Muscle of leg (tissue), 16 donors: Measurements from ENCODE around the gene ZXDC. TPM values are rescaled to one million over a fixed set of nuclear protein-coding genes. Genes with fewer than 3 reads are reported as not detected.

ENCODE experiments used
- DNase-seq: peaks from one replicate; pipeline ENCODE4 v3.0.0; 2013
- H3K27ac ChIP-seq: one replicate; pipeline ENCODE4 v1.5.1; 2013; ENCODE audit warnings: mild to moderate bottlenecking, low read length, control low read depth
- H3K27me3 ChIP-seq: one replicate; pipeline ENCODE4 v1.6.1; 2013; ENCODE audit warnings: low read length; ENCODE audit not compliant: control insufficient read depth, insufficient read depth
- H3K36me3 ChIP-seq: one replicate; pipeline ENCODE4 v1.6.1; 2013; ENCODE audit warnings: low read length; ENCODE audit not compliant: control insufficient read depth, insufficient read depth
- H3K4me1 ChIP-seq: one replicate; pipeline ENCODE4 v1.6.1; 2013; ENCODE audit warnings: low read length; ENCODE audit not compliant: control insufficient read depth, insufficient read depth
- H3K4me3 ChIP-seq: one replicate; pipeline ENCODE4 v1.5.1; 2013; ENCODE audit warnings: low read length, control low read depth
- H3K9me3 ChIP-seq: replicated peaks from 2 replicates; pipeline ENCODE4 v1.6.1; 2013; ENCODE audit warnings: low read depth, low read length; ENCODE audit not compliant: control insufficient read depth
- WGBS: methylation state at CpG from one replicate; pipeline ENCODE4 v1.1.5; 2013; ENCODE audit warnings: missing lambda C conversion rate; ENCODE audit not compliant: insufficient coverage; 5-methylcytosine and 5-hydroxymethylcytosine counted together
- long read RNA-seq, 11 donors: transcript quantifications; one replicate each; lab custom pipeline, GENCODE V29; 2026
- polyA plus RNA-seq, 8 donors: library from polyadenylated mRNA; unstranded; fragments of 120-200 nt; gene quantifications; one replicate each; pipeline versions ENCODE4 v1.2.1 to v1.2.3, GENCODE V29; 2013; ENCODE audit warnings: inconsistent platforms in 1 of 8, low replicate concordance in 1 of 8; ENCODE audit not compliant: insufficient read length in 8 of 8, insufficient read depth in 1 of 8
- total RNA-seq: library from RNA; stranded (reverse); fragments of 120-200 nt; gene quantifications from one replicate; pipeline ENCODE4 v1.2.4, GENCODE V29; 2013

The ZXDC gene
- 18.4 TPM for total RNA-seq
- 10 to 100 TPM; 19.5 to 27.4 (median 22.7) TPM for polyA plus RNA-seq
- long read RNA-seq, donor 1, partial matches to known transcripts = 0 of 4 reads
- long read RNA-seq, donor 1, other reads (novel, unspliced or antisense) = 0 of 4 reads
- long read RNA-seq, donor 2, partial matches to known transcripts = 0 of 1 reads
- long read RNA-seq, donor 2, other reads (novel, unspliced or antisense) = 0 of 1 reads
- long read RNA-seq, donor 3, transcript ZXDC-201 (6 exons, 2,579 nt) = major isoform, 6 of 7 reads
- long read RNA-seq, donor 3, partial matches to known transcripts = 0 of 7 reads
- long read RNA-seq, donor 3, other reads (novel, unspliced or antisense) = 0 of 7 reads
- long read RNA-seq, donor 4, partial matches to known transcripts = 0 of 4 reads
- long read RNA-seq, donor 4, other reads (novel, unspliced or antisense) = 0 of 4 reads
- long read RNA-seq, donor 5, transcript ZXDC-201 (6 exons, 2,579 nt) = major isoform, 5 of 9 reads
- long read RNA-seq, donor 5, partial matches to known transcripts = 0 of 9 reads
- long read RNA-seq, donor 5, other reads (novel, unspliced or antisense) = 0 of 9 reads
- long read RNA-seq, donor 6, full-length matches to known transcripts = 10 of 10 reads
- long read RNA-seq, donor 6, partial matches to known transcripts = 0 of 10 reads
- long read RNA-seq, donor 6, other reads (novel, unspliced or antisense) = 0 of 10 reads
- long read RNA-seq, donor 7, transcript ZXDC-201 (6 exons, 2,579 nt) = major isoform, 7 of 9 reads
- long read RNA-seq, donor 7, partial matches to known transcripts = 0 of 9 reads
- long read RNA-seq, donor 7, other reads (novel, unspliced or antisense) = 0 of 9 reads
- long read RNA-seq, donor 8, full-length matches to known transcripts = 3 of 3 reads
- long read RNA-seq, donor 8, partial matches to known transcripts = 0 of 3 reads
- long read RNA-seq, donor 8, other reads (novel, unspliced or antisense) = 0 of 3 reads
- long read RNA-seq, donor 9, full-length matches to known transcripts = 4 of 4 reads
- long read RNA-seq, donor 9, partial matches to known transcripts = 0 of 4 reads
- long read RNA-seq, donor 9, other reads (novel, unspliced or antisense) = 0 of 4 reads
- long read RNA-seq, donor 10, transcript ZXDC-201 (6 exons, 2,579 nt) = major isoform, 11 of 17 reads
- long read RNA-seq, donor 10, partial matches to known transcripts = 5 of 17 reads
- long read RNA-seq, donor 10, other reads (novel, unspliced or antisense) = 0 of 17 reads
- long read RNA-seq, donor 11, full-length matches to known transcripts = 6 of 15 reads
- long read RNA-seq, donor 11, partial matches to known transcripts = 9 of 15 reads
- long read RNA-seq, donor 11, other reads (novel, unspliced or antisense) = 0 of 15 reads

DNA sequence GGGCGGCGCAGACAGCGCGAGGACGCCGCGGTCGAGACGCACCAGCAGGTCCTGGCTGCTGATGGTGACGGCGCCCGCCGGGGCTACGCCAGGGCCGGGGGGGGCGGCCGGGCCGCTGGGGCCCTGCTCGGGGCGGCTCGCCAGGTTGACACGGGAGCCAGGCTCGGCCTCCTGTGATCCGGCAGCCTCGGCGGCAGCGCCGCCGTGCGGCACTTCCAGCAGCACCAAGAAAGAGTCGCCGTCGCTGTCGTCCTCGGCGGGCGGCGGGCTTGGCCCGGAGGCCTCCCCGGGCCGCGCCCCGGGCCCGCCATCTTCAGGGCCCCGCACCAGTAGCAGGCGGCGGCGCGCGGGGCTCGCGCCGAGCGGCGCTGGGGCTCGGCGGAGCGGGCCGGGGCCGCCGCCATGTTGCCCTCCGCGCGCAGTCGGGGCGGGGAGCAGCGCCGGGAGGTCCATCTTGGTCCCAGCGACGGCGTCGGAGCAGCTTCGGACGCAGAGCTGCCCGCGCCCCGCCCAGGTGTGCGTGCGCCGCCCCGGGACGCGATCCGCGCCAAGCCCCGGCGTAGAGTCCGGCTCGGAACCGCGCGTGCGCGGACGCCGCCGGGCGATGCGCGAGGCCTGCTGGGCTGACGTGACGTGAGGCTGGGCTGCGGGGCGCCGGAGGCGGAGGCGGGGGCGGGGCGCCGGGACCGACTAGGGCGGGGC, at the start of gene ZXDC:
Gene ZXDC (minus strand): TSS at position 479 of the 702 bp plus-strand sequence. CDS start 26 bp downstream, at position 453.
- no peaks in the 10 kb centered on the region for H3K27me3 ChIP-seq
- peak; percentile 98 for DNase-seq
- WGBS = under 1% methylated on average over 110 of the region's 112 CpGs
- H3K9me3 ChIP-seq = no peaks in the 10 kb centered on the region
- peaks cover 18% of the 10 kb centered on the region for H3K36me3 ChIP-seq
- peak within 1 kb of the TSS; percentile 88 for H3K27ac ChIP-seq
- H3K4me1 ChIP-seq = peaks cover 51% of the 10 kb centered on the region
- peak within 1 kb of the TSS; percentile 78 for H3K4me3 ChIP-seq

DNA sequence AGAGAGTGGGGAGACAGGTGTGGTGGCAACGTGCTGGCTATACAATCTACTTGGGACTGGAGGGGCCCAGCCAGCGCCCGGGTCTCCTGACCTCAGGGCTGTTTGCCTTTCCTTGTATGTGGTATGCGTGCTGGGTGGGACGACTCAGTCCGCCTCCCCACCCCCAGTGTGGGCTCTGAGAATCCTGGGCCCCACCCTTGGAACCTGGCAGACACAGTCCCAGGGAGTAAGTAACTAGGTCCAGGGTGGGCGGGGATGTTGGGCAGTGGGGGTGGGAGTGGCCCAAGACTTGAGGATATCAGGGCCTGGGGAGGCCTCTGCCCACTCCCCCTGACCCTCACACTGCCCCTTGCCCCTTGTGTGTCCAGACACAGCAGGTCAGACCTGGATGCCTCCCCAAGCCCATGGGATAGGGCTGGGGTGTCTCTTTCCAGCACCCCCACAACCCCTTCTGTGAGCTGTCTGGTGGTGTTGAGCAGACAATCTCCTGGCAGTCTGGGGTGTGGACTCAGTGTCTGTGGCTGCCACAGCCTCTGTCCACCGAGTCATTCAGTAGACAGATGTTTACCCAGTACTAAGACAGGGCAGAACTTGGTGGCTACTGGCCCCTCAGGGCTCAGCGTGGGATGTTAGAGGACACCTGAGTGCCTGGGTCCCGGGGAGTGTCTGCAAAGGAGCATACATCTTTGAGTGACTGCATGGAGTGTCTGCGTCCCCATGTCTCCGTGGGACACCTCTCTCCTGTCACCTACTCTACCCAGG, 49.6 kb upstream of the ZXDC start:
- Histone ChIP-seq H3K9me3 (no peaks in the 10 kb centered on the region), H3K27me3 (peaks cover 31% of the 10 kb centered on the region), H3K4me1 (peaks cover 13% of the 10 kb centered on the region), H3K36me3 (no peaks in the 10 kb centered on the region), H3K4me3 (no peak overlapping the region), H3K27ac (no peak overlapping the region)
- WGBS = 64% methylated on average over 2 of the region's 12 CpGs
- no peak for DNase-seq

DNA sequence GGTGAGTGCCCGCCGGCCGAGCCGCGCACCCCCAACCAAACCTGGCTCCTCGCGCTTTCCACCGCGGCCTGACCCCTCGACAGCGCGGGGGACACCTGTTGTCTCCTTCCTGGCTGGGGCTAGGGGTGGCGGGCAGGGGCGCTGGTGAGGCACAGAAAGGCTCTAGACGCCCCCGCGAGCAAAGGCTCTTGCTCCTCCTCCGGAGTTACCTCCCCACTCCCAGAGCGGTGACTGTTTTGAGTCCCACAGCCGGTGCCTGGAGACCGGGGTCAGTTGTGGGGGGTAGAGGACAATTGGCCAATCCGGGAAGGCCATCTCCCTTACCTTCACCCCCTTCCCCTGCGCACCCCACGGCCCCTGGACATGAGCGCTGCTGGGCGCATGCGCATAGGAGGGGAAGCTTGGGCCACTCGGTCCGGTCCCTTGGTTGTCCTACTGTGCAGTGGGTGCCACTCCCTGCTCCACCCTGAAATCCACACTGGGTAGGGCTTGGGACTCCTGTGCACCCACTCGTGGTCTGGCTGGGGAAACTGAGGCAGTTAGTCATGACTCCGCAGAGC, 48.8 kb upstream of the ZXDC start:
- H3K27me3 ChIP-seq = peaks cover 33% of the 10 kb centered on the region
- WGBS = 1% methylated on average over 13 of the region's 31 CpGs
- H3K27ac ChIP-seq = no peak overlapping the region

GRCh38 chr3:126523745-126524428, 48.2 kb upstream of the ZXDC start, which contains the start of gene CHST13:
Gene CHST13 (plus strand): TSS chr3:126524155. CDS start chr3:126524333, 178 bp downstream.
- Histone ChIP-seq H3K4me1 (peaks cover 11% of the 10 kb centered on the region), H3K27me3 (peaks cover 33% of the 10 kb centered on the region), H3K4me3 (peak within 1 kb of the TSS; percentile 33), H3K27ac (no peak within 1 kb of the TSS), H3K36me3 (no peaks in the 10 kb centered on the region), H3K9me3 (no peaks in the 10 kb centered on the region)
- DNase-seq = peak; percentile 67
- WGBS = 5% methylated on average over 56 of the region's 56 CpGs

More for the DNA sequence above, 48.8 kb upstream of the ZXDC start:
- Histone ChIP-seq H3K4me3 (peak overlapping the region; percentile 33), H3K4me1 (peaks cover 11% of the 10 kb centered on the region), H3K36me3 (no peaks in the 10 kb centered on the region), H3K9me3 (no peaks in the 10 kb centered on the region)
- no peak for DNase-seq

DNA sequence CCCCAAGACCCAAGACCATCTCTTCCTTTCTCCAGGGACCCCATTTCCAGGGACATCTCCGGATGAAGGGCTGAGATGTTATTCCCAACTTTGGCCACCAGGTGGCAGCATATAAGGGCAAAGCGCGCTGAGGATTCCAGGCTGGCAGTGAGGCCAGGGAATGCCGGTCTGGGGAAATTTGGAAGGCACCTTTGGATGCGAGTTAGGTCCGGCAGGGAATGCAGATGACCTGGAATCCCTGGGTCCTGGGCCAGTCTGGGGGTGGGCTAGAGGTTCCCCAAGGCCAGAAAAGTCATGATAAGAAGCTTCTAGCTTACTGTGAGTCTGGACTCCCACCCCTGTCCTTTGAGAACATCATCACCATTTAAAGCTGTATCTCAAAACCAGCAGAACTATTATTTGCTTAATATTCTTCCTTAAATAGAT, 46.7 kb upstream of the ZXDC start:
- peak; percentile 65 for DNase-seq
- Histone ChIP-seq H3K27ac (no peak overlapping the region), H3K4me1 (peaks cover 11% of the 10 kb centered on the region), H3K4me3 (no peak overlapping the region), H3K9me3 (no peaks in the 10 kb centered on the region), H3K36me3 (no peaks in the 10 kb centered on the region), H3K27me3 (peaks cover 32% of the 10 kb centered on the region)
- 0% methylated on average over 6 of the region's 6 CpGs for WGBS

- Histone ChIP-seq H3K9me3 (no peaks in the 10 kb centered on the region), H3K4me1 (peaks cover 11% of the 10 kb centered on the region), H3K27me3 (peaks cover 32% of the 10 kb centered on the region), H3K4me3 (no peak overlapping the region), H3K36me3 (no peaks in the 10 kb centered on the region), H3K27ac (no peak overlapping the region)
- 66% methylated on average over 11 of the region's 11 CpGs for WGBS
- no peak for DNase-seq
Observed at GRCh38 chr3:126521122-126521891, 45.6 kb upstream of the ZXDC start.

DNA sequence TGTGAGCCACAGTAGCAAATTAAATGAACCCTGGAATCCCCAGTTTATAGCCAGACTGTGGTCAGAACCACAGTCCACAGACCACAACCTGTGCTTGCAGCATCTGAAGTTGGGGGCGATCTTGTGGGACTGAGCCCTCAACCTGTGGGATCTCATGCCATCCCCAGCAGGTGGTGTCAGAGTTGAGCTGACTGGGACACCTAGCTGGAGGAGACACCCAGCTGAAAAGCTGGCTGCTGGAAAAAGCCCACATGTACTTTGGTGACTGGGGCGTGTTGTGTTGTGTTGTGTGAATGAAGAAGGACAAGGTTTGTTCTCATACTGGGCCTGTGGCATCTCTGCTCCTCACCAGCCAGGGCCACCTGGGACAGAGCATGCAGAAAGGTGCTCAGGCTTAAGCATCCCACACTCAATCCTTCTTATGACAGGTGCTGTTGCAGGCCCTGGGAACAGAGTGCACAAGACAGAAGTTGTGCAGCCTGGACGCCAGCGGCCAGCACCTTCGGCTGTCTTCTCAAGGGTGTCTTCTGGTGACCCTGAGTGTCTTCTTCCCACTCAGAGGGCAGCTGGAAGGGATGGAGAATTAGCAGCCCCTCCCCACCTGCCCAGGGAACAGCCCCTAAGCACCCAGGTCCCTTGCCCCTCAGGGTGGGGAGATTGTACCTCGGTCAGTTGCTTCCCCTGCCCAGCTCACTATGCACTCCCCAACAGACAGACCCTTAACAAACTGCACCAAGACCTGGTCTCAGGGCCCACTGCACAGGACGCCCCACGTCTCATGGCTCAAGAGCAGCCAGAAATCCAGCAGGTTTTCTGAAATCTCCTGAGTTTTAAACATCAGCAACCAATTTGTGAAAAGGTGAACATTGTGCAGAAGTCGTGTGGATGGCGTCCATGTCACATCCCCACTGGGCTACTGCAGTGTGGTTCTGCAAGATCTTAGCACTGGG, 44.1 kb upstream of the ZXDC start:
- Histone ChIP-seq H3K4me3 (no peak overlapping the region), H3K4me1 (peaks cover 11% of the 10 kb centered on the region), H3K9me3 (no peaks in the 10 kb centered on the region), H3K27ac (no peak overlapping the region), H3K36me3 (no peaks in the 10 kb centered on the region), H3K27me3 (peaks cover 24% of the 10 kb centered on the region)
- DNase-seq = no peak
- 85% methylated on average over 6 of the region's 10 CpGs for WGBS
